HS-27A (cell line): ENCODE data around the gene TOPBP1.

Source experiments
- DNase-seq: peaks from one replicate; pipeline ENCODE4 v3.0.0-alpha.2; 2012; ENCODE audit warnings: low read depth, missing footprints

Gene TOPBP1

GRCh38 chr3:133607816-133608215, 53.9 kb downstream of the TOPBP1 start:
- no peak for DNase-seq

DNA sequence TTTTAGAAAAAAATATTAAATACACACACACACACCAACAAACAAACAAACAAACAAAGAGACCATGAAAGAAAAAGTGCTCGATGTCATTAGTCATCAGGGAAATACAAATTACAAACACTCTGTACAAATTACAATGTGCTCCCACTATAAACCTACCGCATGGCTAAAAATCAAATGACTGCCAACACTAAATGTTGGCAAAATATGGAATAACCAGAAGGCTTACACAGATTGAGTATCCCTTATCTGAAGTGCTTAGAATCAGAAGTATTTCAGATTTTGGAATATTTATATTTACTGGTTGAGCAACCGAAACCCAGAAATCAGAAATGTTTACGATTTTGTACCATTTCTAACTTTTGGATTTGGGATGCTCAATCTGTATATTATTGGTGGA, 54.8 kb downstream of the TOPBP1 start:
- DNase-seq: no peak

DNA sequence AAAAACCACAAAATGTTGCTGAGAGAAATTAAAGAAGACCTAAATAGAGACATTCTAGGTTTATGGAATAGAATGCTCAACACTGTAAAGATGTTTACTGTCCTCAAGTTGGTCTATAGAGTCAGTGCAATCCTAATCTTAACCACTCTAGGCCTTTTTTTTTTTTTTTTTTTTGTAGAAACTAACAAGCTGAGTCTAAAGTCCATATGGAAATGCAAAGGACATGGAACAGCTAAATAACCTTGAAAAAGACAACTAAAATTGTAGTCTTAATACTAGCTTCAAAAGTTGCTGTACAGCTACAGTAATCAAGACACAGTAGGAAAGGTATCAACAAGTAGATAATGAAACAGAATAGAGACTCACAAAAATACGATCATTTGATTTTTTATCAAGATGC, 55.4 kb downstream of the TOPBP1 start:
- DNase-seq: no peak

DNA sequence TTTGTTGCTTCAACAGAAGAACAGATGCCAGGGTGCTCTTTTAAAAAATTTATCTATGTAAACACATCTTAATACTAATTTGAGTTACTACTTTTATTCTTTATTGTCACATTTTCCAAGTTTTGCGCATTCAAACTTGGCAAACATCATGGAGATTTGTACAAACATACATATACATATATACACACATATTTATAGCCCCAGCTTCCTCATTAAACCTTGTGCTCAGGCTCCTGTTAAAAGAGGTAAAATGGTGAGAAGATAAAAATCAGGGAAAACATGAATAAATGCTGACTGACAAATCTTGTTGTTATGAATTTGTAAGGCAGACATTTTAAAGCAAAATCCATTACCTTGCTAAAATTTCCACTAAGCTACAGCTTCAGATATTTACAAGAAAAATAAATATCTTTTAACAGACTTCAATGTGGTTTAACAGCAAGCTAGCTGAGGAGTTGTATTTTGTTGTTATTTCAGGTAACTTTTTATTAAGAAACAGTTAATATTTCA, 61.1 kb downstream of the TOPBP1 start:
- DNase-seq: no peak

DNA sequence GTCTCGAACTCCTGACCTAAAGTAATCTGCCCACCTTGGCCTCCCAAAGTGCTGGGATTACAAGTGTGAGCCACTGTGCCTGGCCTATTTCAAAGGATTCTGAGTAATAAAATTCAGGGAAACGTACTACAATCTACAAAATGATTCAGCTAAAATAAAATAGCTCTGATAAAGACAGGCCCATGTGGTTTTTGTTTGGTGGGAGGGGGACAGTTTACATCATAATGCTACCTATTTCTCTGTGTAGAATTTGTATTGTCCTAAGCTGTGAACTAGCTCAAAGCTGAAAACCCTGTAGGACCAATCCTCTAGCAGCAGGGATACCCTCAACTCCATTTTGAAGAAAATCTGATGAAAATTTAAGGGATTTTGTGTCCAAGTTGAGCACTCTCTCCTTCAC, 62.5 kb downstream of the TOPBP1 start:
- DNase-seq: no peak

- no peak for DNase-seq
Observed at GRCh38 chr3:133598405-133598804, 63.3 kb downstream of the TOPBP1 start.

GRCh38 chr3:133595341-133595740, 66.4 kb downstream of the TOPBP1 start:
- no peak for DNase-seq

- DNase-seq: no peak
Observed at GRCh38 chr3:133593243-133593642, 68.5 kb downstream of the TOPBP1 start.

- DNase-seq: no peak
Observed at GRCh38 chr3:133592843-133593242, 68.9 kb downstream of the TOPBP1 start.

DNA sequence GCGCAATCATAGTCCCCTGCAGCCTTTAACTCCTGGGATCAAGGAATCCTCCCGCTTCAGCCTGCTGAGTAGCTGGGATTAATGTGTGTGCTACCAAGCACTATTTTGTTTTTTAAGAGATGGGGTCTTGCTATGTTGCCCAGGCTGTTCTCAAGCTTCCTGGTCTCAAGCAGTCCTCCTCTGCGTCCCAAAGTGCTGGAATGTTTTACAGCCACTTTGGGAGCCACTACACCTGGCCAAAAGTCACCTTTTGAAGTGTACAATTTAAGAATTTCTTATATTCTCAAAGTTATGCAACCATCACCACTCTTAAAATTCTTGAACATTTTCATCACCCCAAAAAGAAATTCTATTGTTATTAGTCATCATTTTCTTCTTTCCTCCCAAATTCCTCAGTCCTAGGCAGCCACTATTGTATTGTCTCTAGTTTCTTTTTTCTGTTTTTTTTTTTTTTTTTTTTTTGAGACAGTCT, 70.4 kb downstream of the TOPBP1 start:
- peak; percentile 59 for DNase-seq

DNA sequence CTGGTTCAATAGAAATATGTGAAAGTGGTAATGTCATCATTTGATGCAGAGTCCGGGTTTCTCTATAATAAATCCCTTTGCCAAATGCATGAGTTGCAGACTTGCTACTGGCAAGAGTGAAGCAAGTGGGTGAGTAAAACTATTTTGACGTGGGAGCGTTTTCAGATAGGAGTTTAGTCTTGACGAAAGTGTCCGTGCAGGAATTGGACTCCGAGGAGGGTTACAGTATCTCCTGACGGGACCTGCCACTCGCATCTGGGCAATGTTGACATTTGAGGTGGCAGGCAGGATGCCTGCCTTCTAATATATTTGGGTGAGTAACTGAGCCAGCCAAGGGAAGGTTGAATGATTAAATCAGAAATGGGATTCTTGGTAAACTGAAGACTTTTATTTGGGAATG, 72.2 kb downstream of the TOPBP1 start:
- no peak for DNase-seq

GRCh38 chr3:133588784-133589465, 72.8 kb downstream of the TOPBP1 start:
- no peak for DNase-seq

- DNase-seq: no peak
Observed at GRCh38 chr3:133588035-133588434, 73.7 kb downstream of the TOPBP1 start.

DNA sequence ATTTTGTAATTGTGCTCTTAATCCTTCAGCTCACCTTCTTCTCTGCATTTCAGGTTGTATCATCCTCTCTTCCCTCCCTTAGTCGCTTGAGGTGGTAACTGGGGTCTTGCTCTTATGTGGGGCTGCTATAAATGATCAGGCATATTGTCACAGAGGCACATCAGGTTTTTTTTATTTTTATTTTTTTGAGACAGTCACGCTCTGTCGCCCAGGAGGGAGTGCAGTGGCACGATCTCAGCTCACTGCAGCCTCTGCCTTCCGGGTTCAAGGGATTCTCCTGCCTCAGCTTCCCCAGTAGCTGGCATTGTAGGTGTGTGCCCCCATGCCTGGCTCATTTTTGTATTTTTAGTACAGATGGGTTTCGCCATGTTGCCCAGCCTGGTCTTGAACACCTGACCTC, 78.3 kb downstream of the TOPBP1 start:
- no peak for DNase-seq

DNA sequence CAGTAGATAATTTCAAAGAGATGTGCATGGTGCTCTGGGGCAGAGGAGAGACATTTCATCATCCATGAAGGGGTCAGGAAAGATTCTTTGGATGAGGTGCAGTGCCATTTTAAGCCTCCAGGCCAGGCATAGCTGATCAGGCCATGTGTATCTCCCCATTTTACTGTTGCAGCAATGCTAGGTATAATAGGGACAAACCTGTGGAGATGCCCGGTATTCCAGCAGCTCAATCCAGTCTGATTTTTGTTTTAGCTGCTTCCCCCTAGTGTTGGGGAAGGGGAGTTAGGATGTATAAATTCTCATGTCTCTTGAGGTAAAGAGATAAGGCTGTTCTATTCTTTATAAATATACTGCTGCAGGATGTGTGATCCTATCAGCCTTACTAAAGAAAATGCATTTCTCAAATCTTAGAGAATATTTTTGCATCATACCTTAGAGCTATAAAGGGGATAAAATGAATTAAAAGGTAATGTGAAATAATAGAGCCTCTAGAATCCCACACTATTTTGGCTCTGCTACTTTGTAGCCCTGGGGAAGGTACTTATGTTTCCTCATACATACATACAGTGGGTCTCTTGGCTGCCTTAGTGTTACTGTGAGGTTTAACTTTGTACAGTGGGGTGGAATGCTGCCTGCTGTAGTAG, 83.1 kb downstream of the TOPBP1 start:
- DNase-seq: no peak

GRCh38 chr3:133576169-133576568, 85.6 kb downstream of the TOPBP1 start:
- no peak for DNase-seq

GRCh38 chr3:133575086-133575485, 86.7 kb downstream of the TOPBP1 start:
- no peak for DNase-seq

- no peak for DNase-seq
Observed at GRCh38 chr3:133574260-133574881, 87.4 kb downstream of the TOPBP1 start.

- no peak for DNase-seq
Observed at GRCh38 chr3:133573629-133574194, 88.0 kb downstream of the TOPBP1 start, which contains the start of gene CDV3. TSS of gene CDV3 (plus strand) at chr3:133573686. CDS start at chr3:133574045, 359 bp downstream.

- peak; percentile 99 for DNase-seq
Observed at GRCh38 chr3:133573054-133573628, 88.6 kb downstream of the TOPBP1 start.

- no peak for DNase-seq
Observed at GRCh38 chr3:133572158-133573053, 89.3 kb downstream of the TOPBP1 start.
